GF-D8 (cell line): Measurements from ENCODE around the gene SUPT20H.
"Not testable (repeated sequence)": the region's sequence is repeated elsewhere in the genome, so short reads cannot be mapped to it uniquely, and the experiment has no call there.

Experiments
- DNase-seq: peaks from one replicate; lab custom pipeline; 2025; lab: John Stamatoyannopoulos, UW

Gene SUPT20H

DNA sequence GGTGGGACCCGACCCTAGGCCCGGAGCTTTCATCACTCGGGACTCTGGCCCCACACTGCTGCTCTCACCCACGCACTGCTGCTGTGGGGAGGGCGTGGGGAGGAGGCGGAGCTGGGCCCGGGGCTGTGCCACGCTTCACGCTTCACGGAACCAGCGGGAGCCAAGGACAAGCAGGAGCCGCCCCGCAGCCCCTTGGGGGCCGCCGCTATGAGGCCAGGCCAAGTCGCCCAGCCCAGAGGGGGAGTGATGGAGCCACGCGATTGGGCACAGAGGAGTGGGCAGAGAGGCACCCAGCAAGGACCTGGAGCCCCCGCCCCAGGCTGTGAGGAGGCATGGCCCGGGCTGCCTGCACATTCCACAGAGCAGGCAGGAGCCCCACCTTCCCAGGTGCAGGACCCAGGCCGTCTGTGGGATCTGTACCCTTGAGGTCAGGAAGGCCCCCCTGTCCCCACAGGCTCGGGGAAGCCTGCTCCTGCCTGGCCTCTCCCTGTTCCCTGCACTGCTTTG, 10.2 kb upstream of the SUPT20H start:
- no peak for DNase-seq

DNA sequence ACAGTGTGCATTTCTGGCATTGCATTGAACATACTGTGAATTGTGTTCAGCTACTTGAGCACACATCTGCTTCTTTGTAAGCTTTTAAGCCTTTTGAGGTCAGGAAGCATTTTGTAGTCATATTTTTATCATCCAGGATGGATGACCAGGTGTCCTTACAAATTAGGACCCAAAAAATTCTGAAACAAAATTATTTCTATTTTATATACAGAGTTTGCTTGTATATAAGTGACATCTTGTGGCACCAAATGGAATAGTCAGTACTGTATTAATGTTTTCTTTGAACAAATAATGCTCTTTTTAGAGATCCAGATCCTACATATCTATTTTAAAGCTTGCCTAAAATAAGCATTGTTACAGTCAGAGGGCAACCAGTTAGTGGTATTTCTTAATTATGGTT, 9.5 kb upstream of the SUPT20H start:
- no peak for DNase-seq

DNA sequence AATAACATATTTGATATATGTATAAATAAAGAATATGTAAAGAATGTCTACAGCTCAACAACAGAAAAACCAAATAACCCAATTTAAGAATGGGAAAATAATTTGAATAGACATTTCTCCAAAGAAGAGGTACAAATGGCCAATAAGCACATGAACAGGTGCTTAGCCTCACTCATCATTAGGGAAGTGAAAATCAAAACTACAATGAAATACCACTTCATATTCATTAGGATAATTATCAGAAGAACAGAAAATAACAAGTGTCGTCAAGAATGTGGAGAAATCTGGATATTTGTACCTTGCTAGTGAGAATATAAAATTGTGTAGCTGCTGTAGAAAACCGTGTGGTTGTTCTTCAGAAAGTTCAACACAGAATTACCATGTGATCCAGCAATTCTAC, 8.4 kb upstream of the SUPT20H start:
- DNase-seq: no peak

DNA sequence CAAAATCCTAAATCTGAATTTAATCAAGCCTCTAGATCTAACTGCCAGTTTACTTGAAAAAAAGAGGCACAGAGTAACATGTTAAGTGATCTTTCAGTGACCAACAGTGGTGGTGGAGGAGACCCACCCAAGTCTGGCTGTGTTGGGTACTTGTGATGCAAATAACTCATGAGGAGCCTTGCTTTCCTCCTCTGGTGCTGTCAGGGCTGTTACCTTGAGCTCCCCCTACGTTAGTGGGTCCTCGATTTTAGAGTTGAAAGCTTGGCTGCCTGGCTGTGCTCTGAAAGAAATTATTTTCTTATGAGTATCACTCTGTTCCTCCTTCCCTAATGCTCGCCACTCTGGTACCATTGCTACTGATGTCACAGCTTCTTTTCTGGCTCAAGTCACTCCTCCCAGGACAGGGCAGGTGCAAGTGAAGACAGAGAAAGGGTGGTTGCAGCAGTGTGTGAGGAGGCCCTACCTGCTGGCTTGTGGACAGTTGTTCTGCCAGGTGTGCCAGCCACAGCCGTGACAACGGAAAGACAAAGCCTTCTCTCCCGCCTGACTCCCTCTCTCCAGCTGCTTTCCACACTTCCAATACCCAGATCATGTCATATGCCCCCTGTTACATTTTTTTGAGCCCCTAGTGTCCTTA, 6.5 kb upstream of the SUPT20H start:
- DNase-seq: no peak

GRCh38 chr13:37059848-37060192, 332 bp upstream of the SUPT20H start:
- DNase-seq: no peak

GRCh38 chr13:37056228-37056627, 3.3 kb downstream of the SUPT20H start:
- DNase-seq: not testable (repeated sequence)

- DNase-seq: not testable (repeated sequence)
Measured at GRCh38 chr13:37053111-37053510, 6.4 kb downstream of the SUPT20H start.

DNA sequence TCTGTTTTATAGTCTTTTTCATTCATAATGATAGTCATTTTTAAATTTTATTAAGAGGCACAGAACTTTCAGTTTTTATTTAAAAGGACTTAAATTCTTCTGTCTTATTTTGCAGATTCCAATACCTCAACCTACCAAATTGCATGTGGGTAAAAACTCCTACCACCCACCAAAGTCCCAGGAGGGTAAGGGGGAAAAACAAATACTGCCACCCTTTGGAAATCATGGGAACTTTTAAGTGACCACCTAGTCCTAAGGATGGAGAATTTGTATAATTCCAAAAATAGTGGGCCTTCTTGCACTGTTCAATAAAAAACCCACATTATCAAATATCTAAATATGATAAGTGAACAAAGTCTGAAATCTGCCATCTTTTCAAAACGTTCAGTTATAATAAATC, 9.7 kb downstream of the SUPT20H start:
- no peak for DNase-seq

- no peak for DNase-seq
Measured at GRCh38 chr13:37047846-37048245, 11.6 kb downstream of the SUPT20H start.

GRCh38 chr13:37047032-37047431, 12.5 kb downstream of the SUPT20H start:
- no peak for DNase-seq

GRCh38 chr13:37046062-37046461, 13.4 kb downstream of the SUPT20H start:
- no peak for DNase-seq

DNA sequence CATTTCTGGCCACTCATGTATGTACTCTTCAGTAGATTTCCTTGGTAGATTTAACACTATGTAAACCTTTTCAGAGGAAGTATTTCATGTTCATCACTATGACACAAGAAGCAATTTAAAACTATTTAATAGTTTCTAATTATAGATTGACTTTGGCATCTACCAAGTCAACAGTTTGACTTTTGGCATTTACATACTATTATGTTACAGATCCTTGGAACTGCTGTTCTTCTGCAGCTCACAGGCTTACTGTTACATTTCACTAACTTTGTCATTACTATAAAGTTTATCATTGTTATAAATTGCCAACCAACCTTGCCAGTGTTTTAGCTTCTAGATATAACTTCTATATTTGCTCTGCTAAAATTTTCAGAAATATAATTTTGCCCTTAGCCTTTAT, 18.7 kb downstream of the SUPT20H start:
- DNase-seq: no peak

GRCh38 chr13:37039896-37040295, 19.6 kb downstream of the SUPT20H start:
- no peak for DNase-seq

DNA sequence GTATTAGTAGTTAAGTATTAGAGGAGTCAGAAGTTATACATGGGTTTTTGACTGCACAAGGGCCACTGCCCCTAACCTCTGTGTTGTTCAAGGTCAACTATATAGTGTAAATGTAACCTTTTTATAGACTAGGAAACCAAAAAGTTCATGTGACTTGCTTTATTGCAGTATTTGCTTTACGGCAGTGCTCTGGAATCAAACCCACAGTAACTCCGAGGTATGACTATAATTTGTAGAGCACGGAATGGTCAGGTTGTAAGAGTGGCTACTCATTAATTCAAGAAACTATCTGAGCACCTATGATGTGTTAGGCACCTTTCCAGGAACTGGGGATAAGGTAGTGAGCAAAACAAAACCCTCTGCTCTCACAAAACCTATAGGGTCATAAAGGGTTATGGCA, 22.2 kb downstream of the SUPT20H start:
- no peak for DNase-seq

- no peak for DNase-seq
Measured at GRCh38 chr13:37029617-37030016, 29.9 kb downstream of the SUPT20H start.

GRCh38 chr13:37027639-37028038, 31.8 kb downstream of the SUPT20H start:
- DNase-seq: no peak

DNA sequence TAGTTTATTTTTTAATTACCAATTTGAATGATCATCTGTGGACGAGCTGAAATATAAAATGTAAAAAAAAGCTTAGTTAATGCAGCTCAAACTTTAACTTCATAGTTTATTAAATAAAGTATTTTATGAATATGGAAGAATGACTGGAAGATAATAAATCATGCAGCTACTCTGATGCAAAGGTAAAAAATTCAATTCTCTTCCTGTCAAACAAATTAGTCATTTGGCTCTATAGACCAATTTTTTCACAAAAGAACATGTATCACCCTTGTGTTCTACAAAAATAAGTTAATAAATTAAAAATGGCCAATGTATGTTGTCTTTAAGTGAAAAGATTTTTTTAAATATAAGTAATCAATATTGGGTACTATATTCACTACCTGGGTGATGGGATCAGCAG, 32.7 kb downstream of the SUPT20H start:
- no peak for DNase-seq

DNA sequence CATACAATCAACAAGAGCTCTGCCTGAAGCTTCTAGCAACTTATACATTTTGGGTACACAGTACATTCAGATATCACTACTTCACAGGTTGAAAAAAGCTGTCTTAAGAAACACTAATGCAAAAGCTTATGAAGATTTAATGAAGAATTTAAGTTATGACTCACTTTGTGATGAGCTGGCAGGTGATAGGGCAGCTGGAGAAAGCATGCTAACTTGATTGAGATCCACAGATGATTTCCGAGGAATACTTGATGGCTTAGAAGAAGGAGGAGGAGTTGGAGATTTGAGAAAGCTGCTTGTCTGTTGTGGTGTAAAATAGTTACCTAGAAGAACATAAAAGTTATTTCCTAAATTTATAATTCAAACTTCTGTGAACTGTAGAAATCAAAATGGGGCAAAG, 35.6 kb downstream of the SUPT20H start:
- DNase-seq: no peak

GRCh38 chr13:37014609-37015008, 44.9 kb downstream of the SUPT20H start:
- no peak for DNase-seq

DNA sequence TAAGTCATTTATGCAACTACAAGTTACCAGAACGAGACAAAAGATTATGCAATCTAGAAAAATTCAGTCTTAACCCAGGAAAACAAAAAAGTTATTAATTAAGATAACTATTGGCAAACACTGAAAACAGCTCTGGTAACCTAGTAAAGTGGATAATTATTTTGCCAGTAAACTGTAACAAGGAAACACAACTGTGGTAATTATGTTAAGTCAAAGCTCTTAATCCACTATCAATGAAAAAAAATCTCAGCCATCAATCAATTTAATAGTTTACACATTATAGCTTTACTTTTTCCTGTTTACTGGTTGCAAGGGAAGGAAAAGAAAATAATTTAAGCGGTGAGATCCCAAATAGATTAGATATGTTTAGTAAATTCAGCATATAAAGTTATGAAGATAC, 47.7 kb downstream of the SUPT20H start:
- DNase-seq: no peak

GRCh38 chr13:37011002-37011401, 48.5 kb downstream of the SUPT20H start:
- DNase-seq: no peak

- no peak for DNase-seq
Measured at GRCh38 chr13:37010424-37010823, 49.1 kb downstream of the SUPT20H start.

DNA sequence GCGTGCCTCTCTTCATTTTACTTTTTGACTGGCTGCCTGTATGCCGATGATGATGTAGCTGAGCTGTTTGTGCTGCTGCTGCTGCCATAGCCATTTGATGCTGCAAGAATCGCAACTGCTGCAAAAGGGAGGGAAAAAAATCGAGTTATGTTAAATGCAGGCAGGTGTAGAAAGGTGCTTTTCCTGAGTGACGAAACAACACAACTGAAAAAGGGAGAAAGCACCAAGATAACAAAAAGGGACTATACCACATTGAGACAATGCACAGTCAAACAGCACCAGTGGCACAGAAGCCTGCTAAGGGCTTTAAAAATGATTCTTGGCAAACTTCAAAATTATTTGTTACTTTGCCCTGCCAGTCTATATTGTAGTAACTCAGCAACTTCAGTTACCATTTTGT, 49.8 kb downstream of the SUPT20H start:
- no peak for DNase-seq

DNA sequence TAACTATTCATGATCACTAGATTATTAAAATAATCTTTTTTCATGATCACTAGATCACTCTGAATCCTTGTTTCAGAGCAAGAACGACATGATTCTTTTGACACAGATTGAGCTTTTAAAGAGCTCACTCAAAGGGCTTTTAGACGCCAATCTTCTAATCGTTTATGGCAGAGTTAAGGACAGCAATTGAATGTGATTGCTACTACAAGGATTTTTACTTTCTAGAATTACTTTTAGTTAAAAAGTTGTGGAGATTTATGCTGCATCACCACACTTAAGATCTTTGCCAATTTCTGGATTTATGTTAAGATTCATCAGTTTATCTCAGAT, 57.6 kb downstream of the SUPT20H start:
- DNase-seq: no peak
